Activated CD8-positive, alpha-beta memory T cell treated with anti-CD3 and anti-CD28 coated beads, Interleukin-2, amount 50 U/mL, for 4 hours (primary cell): Measurements from ENCODE around the gene C1orf50.
"Not testable (repeated sequence)": the region's sequence is repeated elsewhere in the genome, so short reads cannot be mapped to it uniquely, and the experiment has no call there.

Experiments
- DNase-seq: peaks from one replicate; pipeline ENCODE4 v3.0.0-alpha.2; 2020

C1orf50 gene

GRCh38 chr1:42766741-42767509 is at the start of gene C1orf50, which contains the start of gene P3H1:
C1orf50 (plus strand) TSS chr1:42767249; CDS start chr1:42767312, 63 bp downstream.
P3H1 (minus strand) TSS chr1:42767028; CDS start chr1:42766971, 57 bp downstream.
- peak; percentile 100 for DNase-seq

DNA sequence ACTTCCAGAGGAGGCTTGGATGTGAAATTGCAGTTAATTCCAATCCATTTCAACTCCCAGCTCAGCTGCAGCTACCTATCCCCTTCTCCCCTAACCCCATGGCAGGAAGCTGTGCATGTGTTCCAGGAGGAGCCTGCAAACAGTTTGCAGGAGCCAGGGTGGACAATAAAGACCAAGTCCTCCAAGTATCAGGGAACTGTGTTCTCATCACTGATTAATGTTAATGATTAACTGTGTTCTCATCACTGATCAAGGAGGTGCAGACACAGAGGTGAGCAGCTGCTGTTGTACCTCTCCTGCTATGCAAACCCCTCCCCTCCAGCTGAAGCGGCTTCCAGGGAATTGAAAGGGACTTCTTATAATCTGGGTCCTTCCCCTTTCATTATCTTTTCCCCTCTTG is 46.2 kb upstream of the C1orf50 start:
- DNase-seq, result no peak

- no peak for DNase-seq
Measured at GRCh38 chr1:42721926-42722325, 45.1 kb upstream of the C1orf50 start.

DNA sequence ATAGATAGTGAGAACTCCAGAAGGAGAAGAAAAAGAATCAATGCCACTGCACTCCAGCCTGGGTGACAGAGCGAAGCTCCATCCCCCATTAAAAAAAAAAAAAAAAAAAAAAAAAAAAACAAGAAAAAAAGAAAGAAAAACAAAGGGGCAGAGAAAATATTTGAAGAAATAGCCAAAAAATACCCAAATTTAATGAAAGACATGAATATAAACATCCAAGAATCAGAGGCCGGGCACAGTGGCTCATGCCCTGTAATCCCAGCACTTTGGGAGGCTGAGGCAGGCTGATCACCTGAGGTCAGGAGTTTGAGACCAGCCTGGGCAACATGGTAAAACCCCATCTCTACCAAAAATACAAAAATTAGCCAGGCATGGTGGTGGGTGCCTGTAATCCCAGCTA is 44.6 kb upstream of the C1orf50 start:
- not testable (repeated sequence) for DNase-seq

DNA sequence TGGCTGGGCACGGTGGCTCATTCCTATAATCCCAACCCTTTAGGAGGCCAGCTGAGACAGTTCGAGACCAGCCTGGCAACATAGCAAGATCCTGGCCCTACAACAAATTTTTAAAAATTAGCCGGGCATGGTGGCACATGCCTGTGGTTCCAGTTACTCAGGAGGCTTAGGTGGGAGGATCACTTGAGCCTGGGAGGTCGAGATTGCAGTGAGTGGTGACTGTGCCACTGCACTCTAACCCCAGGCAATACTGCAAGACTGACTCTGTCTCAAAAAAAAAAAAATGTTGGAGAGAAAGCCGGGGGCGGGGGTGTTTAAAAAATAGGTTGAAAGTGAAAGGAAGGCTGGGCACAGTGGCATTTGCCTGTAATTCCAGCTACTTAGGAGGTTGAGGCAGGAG is 43.5 kb upstream of the C1orf50 start:
- no peak for DNase-seq

DNA sequence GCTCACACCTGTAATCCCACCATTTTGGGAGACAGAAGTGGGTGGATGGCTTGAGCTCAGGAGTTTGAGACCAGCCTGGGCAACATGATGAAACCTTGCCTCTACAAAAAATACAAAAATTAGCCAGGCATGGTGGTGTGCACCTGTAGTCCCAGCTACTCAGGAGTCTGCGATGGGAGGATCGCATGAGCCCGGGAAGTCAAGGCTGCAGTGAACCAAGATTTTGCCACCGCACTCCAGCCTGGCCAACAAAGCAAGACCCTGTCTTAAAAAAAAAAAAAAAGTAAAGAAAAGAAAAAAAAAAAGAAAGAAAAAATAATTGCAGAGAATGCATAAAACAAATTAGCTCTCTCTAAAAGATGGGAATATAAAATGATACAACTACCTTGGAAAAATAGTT is 41.2 kb upstream of the C1orf50 start:
- DNase-seq, result not testable (repeated sequence)

GRCh38 chr1:42730002-42730401 is 37.0 kb upstream of the C1orf50 start:
- DNase-seq, result no peak

DNA sequence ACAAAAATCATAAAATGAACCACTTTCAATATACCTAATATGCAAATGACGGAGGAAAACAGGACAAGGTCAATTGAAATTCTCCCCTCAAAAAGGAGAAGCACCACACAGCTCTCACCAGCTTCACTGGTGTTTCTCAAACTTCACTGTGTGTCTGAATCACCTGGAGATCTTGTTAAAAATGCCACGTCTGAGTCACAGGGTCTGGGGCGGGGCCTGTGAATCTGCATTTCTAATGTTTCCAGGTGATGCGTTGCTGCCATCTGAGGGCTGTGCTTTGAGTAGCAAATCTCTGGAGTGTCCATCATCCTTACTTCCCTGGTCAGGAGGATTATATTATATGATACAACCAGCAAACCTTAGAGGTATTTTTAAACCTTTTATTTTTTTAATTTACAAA is 36.1 kb upstream of the C1orf50 start:
- peak; percentile 57 for DNase-seq

DNA sequence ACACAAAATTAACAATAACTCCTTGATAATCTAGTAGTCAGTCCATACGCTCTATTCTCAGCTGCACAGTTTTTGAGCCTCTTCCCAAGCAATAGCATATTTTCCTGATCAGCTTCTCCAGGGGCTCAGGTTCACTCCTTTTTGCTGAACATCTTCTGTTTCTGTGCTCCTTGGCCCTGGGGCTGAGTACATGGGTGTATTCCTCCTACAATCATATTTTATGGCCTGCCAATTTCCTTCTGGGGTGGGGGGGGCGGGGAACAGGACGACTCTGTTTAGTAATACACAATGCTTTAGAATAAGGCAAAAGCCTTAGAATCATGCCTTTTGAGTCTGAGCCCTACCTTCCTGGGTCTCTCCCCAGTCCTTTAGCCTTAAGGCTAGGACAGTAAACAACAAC is 35.5 kb upstream of the C1orf50 start:
- DNase-seq, result no peak

GRCh38 chr1:42732126-42732680 is 34.8 kb upstream of the C1orf50 start:
- no peak for DNase-seq

- DNase-seq, result no peak
Measured at GRCh38 chr1:42733415-42734200, 33.4 kb upstream of the C1orf50 start.

DNA sequence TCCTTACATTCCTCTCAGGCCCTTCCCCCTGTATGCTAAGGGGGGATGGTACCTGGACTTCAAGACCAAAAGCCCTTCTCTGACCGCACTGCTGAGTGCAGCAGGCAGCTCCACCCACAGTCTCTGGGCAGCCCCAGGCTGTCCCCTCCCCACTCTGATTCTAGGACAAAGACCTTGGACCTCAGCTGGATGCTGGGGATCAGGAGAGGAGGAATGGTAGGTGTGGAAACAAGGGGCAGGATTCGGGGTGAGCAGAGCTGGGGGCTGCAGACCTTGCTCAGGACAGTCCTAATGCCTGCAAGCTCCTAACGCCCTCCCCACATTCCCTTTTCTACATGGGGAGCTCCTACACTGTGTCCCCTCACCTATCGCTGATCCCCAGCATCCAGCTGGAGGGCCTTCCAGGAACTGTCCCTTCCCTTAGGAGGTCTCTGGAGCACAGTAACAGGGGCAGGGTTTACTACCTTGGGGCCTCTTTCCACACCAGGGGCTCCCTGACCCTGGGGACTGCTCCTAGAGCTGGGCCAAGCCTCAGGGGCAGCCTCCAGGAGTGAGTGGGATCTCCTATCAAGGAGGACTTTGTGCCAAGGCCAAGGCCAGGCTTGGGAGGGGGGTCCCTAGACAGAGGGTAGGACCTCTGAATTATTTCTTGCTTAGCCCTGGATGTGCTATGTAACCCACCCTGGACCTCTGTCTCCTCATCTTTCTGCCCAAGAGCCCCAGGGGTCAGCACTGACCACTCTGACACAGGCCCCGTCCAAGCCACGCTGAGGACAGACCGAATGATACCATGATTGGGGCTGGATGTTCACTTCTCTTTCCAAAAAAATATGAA is 32.6 kb upstream of the C1orf50 start:
- no peak for DNase-seq

GRCh38 chr1:42735056-42735455 is 32.0 kb upstream of the C1orf50 start:
- DNase-seq, result no peak

- DNase-seq, result no peak
Measured at GRCh38 chr1:42735477-42736105, 31.5 kb upstream of the C1orf50 start.

GRCh38 chr1:42736152-42736551 is 30.9 kb upstream of the C1orf50 start:
- DNase-seq, result no peak

- DNase-seq, result no peak
Measured at GRCh38 chr1:42736571-42737200, 30.4 kb upstream of the C1orf50 start.

GRCh38 chr1:42737257-42737656 is 29.8 kb upstream of the C1orf50 start:
- DNase-seq, result no peak

GRCh38 chr1:42737986-42738677 is 28.9 kb upstream of the C1orf50 start:
- DNase-seq, result no peak

- no peak for DNase-seq
Measured at GRCh38 chr1:42738678-42739226, 28.3 kb upstream of the C1orf50 start.

- DNase-seq, result no peak
Measured at GRCh38 chr1:42739753-42740700, 27.0 kb upstream of the C1orf50 start, which contains the start of gene CLDN19. CLDN19 (minus strand) TSS chr1:42740236; CDS start chr1:42740063, 173 bp downstream.
